Endothelial cell of umbilical vein (primary cell): ENCODE results near the gene COG5. TPM values are rescaled to one million over a fixed set of nuclear protein-coding genes. Genes with fewer than 3 reads are reported as not detected.

Source experiments
- BruUV-seq: library from RNA; stranded (reverse); fragments of 400-500 nt; replicated peaks from 2 replicates; lab custom pipeline; 2021; lab: Mats Ljungman, UMichigan
- CTCF ChIA-PET: fragments of 300-600, 350-600 bp; sonication (Branson Sonifier 250); formaldehyde crosslinking; loops from one replicate; lab custom pipeline; 2021; ENCODE audit warnings: antibody characterized with exemption, inconsistent platforms; lab: Charles Lee
- POLR2A ChIA-PET: fragments of 300-600, 350-600 bp; sonication (Branson Sonifier 250); formaldehyde crosslinking; loops from one replicate; lab custom pipeline; 2021; ENCODE audit warnings: antibody characterized with exemption, inconsistent platforms; lab: Charles Lee
- DNase-seq: peaks from one replicate; pipeline ENCODE4 v3.0.0-alpha.2; 2011; ENCODE audit warnings: low read depth, low spot score
- FAIRE-seq: peaks from 2 replicates; lab custom pipeline; 2011; peaks lifted over from hg19 to GRCh38; lab: Jason Lieb, UNC
- H2AFZ ChIP-seq: 2 replicates; pipeline ENCODE4 v1.6.0; 2012; ENCODE audit warnings: low read depth, low read length, control low read depth, inconsistent platforms
- H3K27ac ChIP-seq: 2 replicates; pipeline ENCODE4 v1.5.1; 2011; ENCODE audit warnings: low read depth, mild to moderate bottlenecking, control low read depth, low read length, moderate library complexity; ENCODE audit not compliant: insufficient read depth
- H3K27me3 ChIP-seq, 2 experiments: 2 replicates each; pipeline versions ENCODE4 v1.6.0 to v1.6.1; 2011; ENCODE audit warnings: low read length in 2 of 2, mixed read lengths in 1 of 2; ENCODE audit not compliant: control insufficient read depth in 2 of 2, insufficient read depth in 2 of 2
- H3K36me3 ChIP-seq, 2 experiments: 2 replicates in 1 of 2; 3 replicates in 1 of 2; pipeline ENCODE4 v1.5.1; 2011; ENCODE audit warnings: low read length in 2 of 2, mild to moderate bottlenecking in 1 of 2, moderate library complexity in 1 of 2; ENCODE audit not compliant: control insufficient read depth in 2 of 2, insufficient read depth in 2 of 2; ENCODE audit errors: extremely low read depth in 1 of 2
- H3K4me1 ChIP-seq: 3 replicates; pipeline ENCODE4 v1.5.1; 2011; ENCODE audit warnings: mild to moderate bottlenecking, low read length; ENCODE audit not compliant: control insufficient read depth, insufficient read depth; ENCODE audit errors: extremely low read depth
- H3K4me2 ChIP-seq: 2 replicates; pipeline ENCODE4 v1.6.1; 2011; ENCODE audit warnings: low read length, control low read depth, mixed read lengths; ENCODE audit not compliant: insufficient read depth
- H3K4me3 ChIP-seq, 3 experiments: fragments of 200-600 bp in 1 of 3; sonication (generic), shearing (Covaris generic) in 1 of 3; replicated peaks in 1 of 3; 2 replicates each; pipeline ENCODE4 v1.5.1; 2011 to 2016; ENCODE audit warnings: control low read depth in 3 of 3, low read length in 3 of 3, mild to moderate bottlenecking in 2 of 3, inconsistent platforms in 1 of 3, low read depth in 1 of 3, moderate library complexity in 1 of 3; ENCODE audit not compliant: insufficient read depth in 1 of 3
- H3K79me2 ChIP-seq: 2 replicates; pipeline ENCODE4 v1.6.0; 2012; ENCODE audit warnings: low read length, inconsistent platforms; ENCODE audit not compliant: control insufficient read depth, insufficient read depth
- H3K9ac ChIP-seq: replicated peaks from 2 replicates; pipeline ENCODE3; 2011; ENCODE audit warnings: low read length, control low read depth; ENCODE audit not compliant: insufficient read depth; ENCODE audit errors: extremely low read depth
- H3K9me1 ChIP-seq: replicated peaks from 3 replicates; pipeline ENCODE4 v1.6.0; 2011; ENCODE audit warnings: mild to moderate bottlenecking, low read length; ENCODE audit not compliant: control insufficient read depth, insufficient read depth; ENCODE audit errors: extremely low read depth
- H3K9me3 ChIP-seq: replicated peaks from 2 replicates; pipeline ENCODE4 v1.5.1; 2012; ENCODE audit warnings: low read length, inconsistent platforms; ENCODE audit not compliant: control insufficient read depth, insufficient read depth
- H4K20me1 ChIP-seq: replicated peaks from 2 replicates; pipeline ENCODE3; 2011; ENCODE audit warnings: mild to moderate bottlenecking, low read length; ENCODE audit not compliant: control insufficient read depth, insufficient read depth; ENCODE audit errors: extremely low read depth
- CTCF ChIP-seq, 2 donors: IDR thresholded peaks; 1 replicate in 1 of 2; 2 replicates in 1 of 2; pipeline ENCODE4 v1.5.1; 2011; ENCODE audit warnings: low read length in 2 of 2, mild to moderate bottlenecking in 2 of 2, moderate library complexity in 2 of 2, control low read depth in 1 of 2, inconsistent platforms in 1 of 2, low read depth in 1 of 2; ENCODE audit not compliant: insufficient read depth in 1 of 2; ENCODE audit errors: extremely low read depth in 1 of 2
- EZH2 ChIP-seq: IDR thresholded peaks from 2 replicates; pipeline ENCODE4 v1.6.1; 2012; ENCODE audit warnings: borderline replicate concordance, low read depth, mild to moderate bottlenecking, moderate library complexity, low read length, inconsistent platforms; ENCODE audit not compliant: severe bottlenecking
- FOS ChIP-seq: IDR thresholded peaks from 2 replicates; pipeline ENCODE4 v1.6.1; 2011; ENCODE audit warnings: mild to moderate bottlenecking, low read length, moderate library complexity, borderline replicate concordance; ENCODE audit not compliant: insufficient read depth
- GATA2 ChIP-seq: IDR thresholded peaks from 2 replicates; pipeline ENCODE4 v1.7.0; 2011; ENCODE audit warnings: low read depth, mild to moderate bottlenecking, moderate library complexity, mixed read lengths, low read length; ENCODE audit not compliant: insufficient read length, insufficient read depth
- JUN ChIP-seq: IDR thresholded peaks from 2 replicates; pipeline ENCODE4 v1.6.1; 2011; ENCODE audit warnings: borderline replicate concordance, low read depth; ENCODE audit not compliant: insufficient read length, insufficient read depth
- MAX ChIP-seq: IDR thresholded peaks from 2 replicates; pipeline ENCODE4 v1.6.1; 2011; ENCODE audit not compliant: insufficient read depth, insufficient read length
- MYC ChIP-seq: IDR thresholded peaks from one replicate; pipeline ENCODE4 v1.6.1; 2011; ENCODE audit warnings: mild to moderate bottlenecking, low read depth, low read length
- POLR2A ChIP-seq: IDR thresholded peaks from 2 replicates; pipeline ENCODE4 v1.6.1; 2012; ENCODE audit warnings: low read depth, mild to moderate bottlenecking, control low read depth, low read length
- POLR2AphosphoS5 ChIP-seq: IDR thresholded peaks from 2 replicates; pipeline ENCODE4 v1.6.1; 2012; ENCODE audit warnings: low read depth, mild to moderate bottlenecking, control low read depth, low read length, moderate library complexity; ENCODE audit not compliant: insufficient read depth
- dilution Hi-C: fragments of 300-500 bp; cut with MboI; formaldehyde crosslinking; loops from one replicate; pipeline ENCODE4 v1.15.0; 2019; ENCODE audit warnings: low sequenced_read_pairs; ENCODE audit not compliant: extremely low pct_ligation_motif_present
- intact Hi-C: fragments of 100-400 bp; cut with micrococcal nuclease; formaldehyde crosslinking; loops from one replicate; pipeline ENCODE4 v1.10.0; 2022
- polyA plus RNA-seq, 4 experiments: library from polyadenylated mRNA; depleted of rRNA in 3 of 4; stranded (reverse) in 3 of 4; unstranded in 1 of 4; fragments of >200 nt; gene quantifications; 2 replicates each; pipeline versions ENCODE4 v1.2.1 to v1.2.3, GENCODE V29; 2011 to 2012; ENCODE audit warnings: missing spikeins in 1 of 4
- total RNA-seq: library from RNA; stranded (reverse); gene quantifications from 2 replicates; pipeline ENCODE4 v1.2.3, GENCODE V29; 2021

Gene COG5
- total and polyA plus RNA-seq, 2 donors (not counting 3 experiments of a cell fraction or from before 2014, with no cell fraction given), result 18.8 to 45.3 TPM

- FAIRE-seq, result no peak
- no peaks in the 10 kb centered on the region for H3K36me3 ChIP-seq
- H3K79me2 ChIP-seq, result no peaks in the 10 kb centered on the region
- TF ChIP-seq MAX, result no peak
- TF ChIP-seq FOS, result no peak
- no peak for TF ChIP-seq JUN
- no peak for TF ChIP-seq CTCF (IDR thresholded peaks at IDR 0.05; ENCODE audit: extremely low read depth in 1 of 2, insufficient read depth in 1 of 2, low read depth in 1 of 2, low read length in 2 of 2)
- TF ChIP-seq GATA2, result no peak
- no peak for TF ChIP-seq EZH2
- TF ChIP-seq POLR2A, result no peak
- TF ChIP-seq MYC, result no peak
- TF ChIP-seq POLR2AphosphoS5, result no peak
- no peaks in the 10 kb centered on the region for H3K9me1 ChIP-seq
- CTCF ChIA-PET, result interaction anchor here (1.9 kb wide), 1 partner anchor 547 kb away, joined by 4 read pairs; no protein-coding TSS in a partner anchor
- peaks cover 7% of the 10 kb centered on the region for H3K4me1 ChIP-seq
- H3K4me2 ChIP-seq, result no peak overlapping the region
- no peak overlapping the region for H3K4me3 ChIP-seq
- BruUV-seq, result no TSS peak
- no peaks in the 10 kb centered on the region for H3K27me3 ChIP-seq
- H3K27ac ChIP-seq, result no peak overlapping the region
- H3K9ac ChIP-seq, result no peak overlapping the region
- H4K20me1 ChIP-seq, result no peaks in the 10 kb centered on the region
- H2AFZ ChIP-seq, result no peak overlapping the region
- H3K9me3 ChIP-seq, result no peaks in the 10 kb centered on the region
- intact Hi-C loops (no loop called here), dilution Hi-C loops (no loop called here)
- DNase-seq, result no peak
- POLR2A ChIA-PET, result no interaction called here
Measured at GRCh38 chr7:107327986-107328569, 235.6 kb downstream of the COG5 start.
